H1 (cell line): ENCODE measurements around the gene NEK9. TPM values are rescaled to one million over a fixed set of nuclear protein-coding genes. Genes with fewer than 3 reads are reported as not detected.

Source experiments
- POLR2A ChIP-seq, 2 experiments: IDR thresholded peaks; 1 replicate in 1 of 2; 2 replicates in 1 of 2; pipeline ENCODE4 v1.6.1; 2011; ENCODE audit warnings: low read depth in 2 of 2, low read length in 2 of 2, mild to moderate bottlenecking in 2 of 2; ENCODE audit errors: control extremely low read depth in 1 of 2
- SP1 ChIP-seq: IDR thresholded peaks from 2 replicates; pipeline ENCODE4 v1.6.1; 2011; ENCODE audit warnings: low read depth, low read length
- SP4 ChIP-seq: IDR thresholded peaks from 2 replicates; pipeline ENCODE4 v1.6.1; 2012; ENCODE audit warnings: low read length, inconsistent platforms
- polyA plus RNA-seq, 7 experiments: library from polyadenylated mRNA; depleted of rRNA in 3 of 7; stranded (reverse) in 5 of 7; unstranded in 2 of 7; fragments of >200 nt in 5 of 7; fragments of 200-250 nt in 2 of 7; gene quantifications; 1 replicate in 5 of 7; 2 replicates in 1 of 7; 4 replicates in 1 of 7; pipeline versions ENCODE4 v1.2.1 to v1.2.3, GENCODE V29; 2011 to 2013; ENCODE audit warnings: missing spikeins in 2 of 7, mixed read lengths in 2 of 7
- total RNA-seq: library from RNA; stranded (reverse); fragmentation: NEBNext Ultra II Directional; extraction: Animal tissue kit (Norgen Biotek cat#: 25700); gene quantifications from 2 replicates; pipeline ENCODE4 v1.2.1, GENCODE V29; 2021
- TF ChIP-seq, protein P1 (sequence below): fragments of 300-600 bp; sonication (generic); IDR thresholded peaks from 2 replicates; pipeline ENCODE4 v1.7.1; 2012; ENCODE audit warnings: low read length, moderate library complexity, mild to moderate bottlenecking, inconsistent platforms; ENCODE audit not compliant: insufficient replicate concordance

The NEK9 gene
- total and polyA plus RNA-seq, 2 of the 8 experiments (the other 6 are each of a cell fraction or from before 2014, with no cell fraction given) = 16.0 to 43.6 TPM

DNA sequence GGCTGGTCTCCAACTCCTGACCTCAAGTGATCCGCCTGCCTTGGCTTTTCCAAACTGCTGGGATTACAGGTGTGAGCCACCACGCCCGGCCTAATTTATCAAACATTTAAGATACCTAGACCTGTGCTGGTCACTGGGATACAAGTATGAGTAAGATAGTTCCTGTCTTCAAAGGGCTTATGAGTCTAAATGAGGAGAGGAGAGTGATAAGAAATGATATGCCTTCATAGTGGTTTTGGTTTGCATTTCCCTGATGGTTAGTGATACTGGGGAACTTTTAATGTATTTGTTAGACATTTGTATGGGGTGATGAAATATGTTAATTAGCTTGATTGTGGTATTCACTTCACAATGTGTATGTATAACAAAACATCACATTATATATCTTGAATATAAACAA, 28.3 kb upstream of the NEK9 start (continued):
- TF ChIP-seq, protein P1, sequence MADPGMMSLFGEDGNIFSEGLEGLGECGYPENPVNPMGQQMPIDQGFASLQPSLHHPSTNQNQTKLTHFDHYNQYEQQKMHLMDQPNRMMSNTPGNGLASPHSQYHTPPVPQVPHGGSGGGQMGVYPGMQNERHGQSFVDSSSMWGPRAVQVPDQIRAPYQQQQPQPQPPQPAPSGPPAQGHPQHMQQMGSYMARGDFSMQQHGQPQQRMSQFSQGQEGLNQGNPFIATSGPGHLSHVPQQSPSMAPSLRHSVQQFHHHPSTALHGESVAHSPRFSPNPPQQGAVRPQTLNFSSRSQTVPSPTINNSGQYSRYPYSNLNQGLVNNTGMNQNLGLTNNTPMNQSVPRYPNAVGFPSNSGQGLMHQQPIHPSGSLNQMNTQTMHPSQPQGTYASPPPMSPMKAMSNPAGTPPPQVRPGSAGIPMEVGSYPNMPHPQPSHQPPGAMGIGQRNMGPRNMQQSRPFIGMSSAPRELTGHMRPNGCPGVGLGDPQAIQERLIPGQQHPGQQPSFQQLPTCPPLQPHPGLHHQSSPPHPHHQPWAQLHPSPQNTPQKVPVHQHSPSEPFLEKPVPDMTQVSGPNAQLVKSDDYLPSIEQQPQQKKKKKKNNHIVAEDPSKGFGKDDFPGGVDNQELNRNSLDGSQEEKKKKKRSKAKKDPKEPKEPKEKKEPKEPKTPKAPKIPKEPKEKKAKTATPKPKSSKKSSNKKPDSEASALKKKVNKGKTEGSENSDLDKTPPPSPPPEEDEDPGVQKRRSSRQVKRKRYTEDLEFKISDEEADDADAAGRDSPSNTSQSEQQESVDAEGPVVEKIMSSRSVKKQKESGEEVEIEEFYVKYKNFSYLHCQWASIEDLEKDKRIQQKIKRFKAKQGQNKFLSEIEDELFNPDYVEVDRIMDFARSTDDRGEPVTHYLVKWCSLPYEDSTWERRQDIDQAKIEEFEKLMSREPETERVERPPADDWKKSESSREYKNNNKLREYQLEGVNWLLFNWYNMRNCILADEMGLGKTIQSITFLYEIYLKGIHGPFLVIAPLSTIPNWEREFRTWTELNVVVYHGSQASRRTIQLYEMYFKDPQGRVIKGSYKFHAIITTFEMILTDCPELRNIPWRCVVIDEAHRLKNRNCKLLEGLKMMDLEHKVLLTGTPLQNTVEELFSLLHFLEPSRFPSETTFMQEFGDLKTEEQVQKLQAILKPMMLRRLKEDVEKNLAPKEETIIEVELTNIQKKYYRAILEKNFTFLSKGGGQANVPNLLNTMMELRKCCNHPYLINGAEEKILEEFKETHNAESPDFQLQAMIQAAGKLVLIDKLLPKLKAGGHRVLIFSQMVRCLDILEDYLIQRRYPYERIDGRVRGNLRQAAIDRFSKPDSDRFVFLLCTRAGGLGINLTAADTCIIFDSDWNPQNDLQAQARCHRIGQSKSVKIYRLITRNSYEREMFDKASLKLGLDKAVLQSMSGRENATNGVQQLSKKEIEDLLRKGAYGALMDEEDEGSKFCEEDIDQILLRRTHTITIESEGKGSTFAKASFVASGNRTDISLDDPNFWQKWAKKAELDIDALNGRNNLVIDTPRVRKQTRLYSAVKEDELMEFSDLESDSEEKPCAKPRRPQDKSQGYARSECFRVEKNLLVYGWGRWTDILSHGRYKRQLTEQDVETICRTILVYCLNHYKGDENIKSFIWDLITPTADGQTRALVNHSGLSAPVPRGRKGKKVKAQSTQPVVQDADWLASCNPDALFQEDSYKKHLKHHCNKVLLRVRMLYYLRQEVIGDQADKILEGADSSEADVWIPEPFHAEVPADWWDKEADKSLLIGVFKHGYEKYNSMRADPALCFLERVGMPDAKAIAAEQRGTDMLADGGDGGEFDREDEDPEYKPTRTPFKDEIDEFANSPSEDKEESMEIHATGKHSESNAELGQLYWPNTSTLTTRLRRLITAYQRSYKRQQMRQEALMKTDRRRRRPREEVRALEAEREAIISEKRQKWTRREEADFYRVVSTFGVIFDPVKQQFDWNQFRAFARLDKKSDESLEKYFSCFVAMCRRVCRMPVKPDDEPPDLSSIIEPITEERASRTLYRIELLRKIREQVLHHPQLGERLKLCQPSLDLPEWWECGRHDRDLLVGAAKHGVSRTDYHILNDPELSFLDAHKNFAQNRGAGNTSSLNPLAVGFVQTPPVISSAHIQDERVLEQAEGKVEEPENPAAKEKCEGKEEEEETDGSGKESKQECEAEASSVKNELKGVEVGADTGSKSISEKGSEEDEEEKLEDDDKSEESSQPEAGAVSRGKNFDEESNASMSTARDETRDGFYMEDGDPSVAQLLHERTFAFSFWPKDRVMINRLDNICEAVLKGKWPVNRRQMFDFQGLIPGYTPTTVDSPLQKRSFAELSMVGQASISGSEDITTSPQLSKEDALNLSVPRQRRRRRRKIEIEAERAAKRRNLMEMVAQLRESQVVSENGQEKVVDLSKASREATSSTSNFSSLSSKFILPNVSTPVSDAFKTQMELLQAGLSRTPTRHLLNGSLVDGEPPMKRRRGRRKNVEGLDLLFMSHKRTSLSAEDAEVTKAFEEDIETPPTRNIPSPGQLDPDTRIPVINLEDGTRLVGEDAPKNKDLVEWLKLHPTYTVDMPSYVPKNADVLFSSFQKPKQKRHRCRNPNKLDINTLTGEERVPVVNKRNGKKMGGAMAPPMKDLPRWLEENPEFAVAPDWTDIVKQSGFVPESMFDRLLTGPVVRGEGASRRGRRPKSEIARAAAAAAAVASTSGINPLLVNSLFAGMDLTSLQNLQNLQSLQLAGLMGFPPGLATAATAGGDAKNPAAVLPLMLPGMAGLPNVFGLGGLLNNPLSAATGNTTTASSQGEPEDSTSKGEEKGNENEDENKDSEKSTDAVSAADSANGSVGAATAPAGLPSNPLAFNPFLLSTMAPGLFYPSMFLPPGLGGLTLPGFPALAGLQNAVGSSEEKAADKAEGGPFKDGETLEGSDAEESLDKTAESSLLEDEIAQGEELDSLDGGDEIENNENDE = no peak
- TF ChIP-seq POLR2A (IDR thresholded peaks at IDR 0.05; ENCODE audit: control extremely low read depth in 1 of 2, low read depth in 2 of 2, low read length in 2 of 2) = no peak
- no peak for TF ChIP-seq SP4
- no peak for TF ChIP-seq SP1
